ENCODE data around the gene SMOC1.

The SMOC1 gene

DNA sequence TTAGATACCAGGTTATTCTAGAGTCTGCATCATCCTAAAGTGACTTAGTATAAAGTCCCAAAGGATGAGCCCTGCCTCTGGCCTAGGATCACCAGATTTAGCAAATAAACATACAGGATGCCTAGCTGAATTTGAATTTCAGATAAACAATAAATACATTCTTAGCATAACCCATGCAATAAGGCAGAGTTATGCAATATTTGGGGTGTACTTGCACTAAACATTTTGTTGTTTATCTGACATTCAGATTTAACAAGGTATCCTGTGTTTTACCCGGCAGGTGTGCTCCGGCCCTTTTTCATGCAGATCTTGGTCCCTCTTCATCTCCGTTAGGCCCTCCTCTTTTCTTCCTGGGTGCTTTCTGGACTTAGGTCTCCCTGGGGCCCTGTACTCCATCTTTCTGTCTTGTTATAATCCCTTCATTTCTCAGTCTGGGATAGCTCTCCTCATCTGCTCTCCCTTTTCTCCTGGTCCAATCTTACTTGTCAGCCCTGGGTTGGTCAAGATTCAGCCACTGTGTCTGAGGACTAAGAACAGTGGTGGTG lies 18.1 kb upstream of the SMOC1 start:
- Histone ChIP-seq H3K9me3 (ENCODE audit: insufficient read depth, low read length) (peaks cover 7% of the 10 kb centered on the region; the same call in 1 of the 2 replicates), H3K9ac (ENCODE audit: low read length) (no peak overlapping the region), H3K4me1 (ENCODE audit: low read length) (no peaks in the 10 kb centered on the region), H3K4me2 (ENCODE audit: low read length) (no peak overlapping the region), H4K20me1 (ENCODE audit: insufficient read depth, low read length) (no peaks in the 10 kb centered on the region), H2AFZ (ENCODE audit: low read depth, low read length) (no peak overlapping the region), H3K79me2 (ENCODE audit: low read length) (no peaks in the 10 kb centered on the region), H3K4me3 (ENCODE audit: low read length) (no peak overlapping the region), H3K27me3 (ENCODE audit: low read depth, low read length) (0 out of 2 replicates have a peak, but pooled peaks cover 5% of the 10 kb centered on the region), H3K27ac (ENCODE audit: low read length) (no peak overlapping the region), H3K36me3 (replicated peaks; ENCODE audit: low read depth, low read length) (no peaks in the 10 kb centered on the region)
- TF ChIP-seq, protein P1, sequence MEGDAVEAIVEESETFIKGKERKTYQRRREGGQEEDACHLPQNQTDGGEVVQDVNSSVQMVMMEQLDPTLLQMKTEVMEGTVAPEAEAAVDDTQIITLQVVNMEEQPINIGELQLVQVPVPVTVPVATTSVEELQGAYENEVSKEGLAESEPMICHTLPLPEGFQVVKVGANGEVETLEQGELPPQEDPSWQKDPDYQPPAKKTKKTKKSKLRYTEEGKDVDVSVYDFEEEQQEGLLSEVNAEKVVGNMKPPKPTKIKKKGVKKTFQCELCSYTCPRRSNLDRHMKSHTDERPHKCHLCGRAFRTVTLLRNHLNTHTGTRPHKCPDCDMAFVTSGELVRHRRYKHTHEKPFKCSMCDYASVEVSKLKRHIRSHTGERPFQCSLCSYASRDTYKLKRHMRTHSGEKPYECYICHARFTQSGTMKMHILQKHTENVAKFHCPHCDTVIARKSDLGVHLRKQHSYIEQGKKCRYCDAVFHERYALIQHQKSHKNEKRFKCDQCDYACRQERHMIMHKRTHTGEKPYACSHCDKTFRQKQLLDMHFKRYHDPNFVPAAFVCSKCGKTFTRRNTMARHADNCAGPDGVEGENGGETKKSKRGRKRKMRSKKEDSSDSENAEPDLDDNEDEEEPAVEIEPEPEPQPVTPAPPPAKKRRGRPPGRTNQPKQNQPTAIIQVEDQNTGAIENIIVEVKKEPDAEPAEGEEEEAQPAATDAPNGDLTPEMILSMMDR (IDR thresholded peaks at IDR 0.05; ENCODE audit: low read depth, low read length), result no peak

DNA sequence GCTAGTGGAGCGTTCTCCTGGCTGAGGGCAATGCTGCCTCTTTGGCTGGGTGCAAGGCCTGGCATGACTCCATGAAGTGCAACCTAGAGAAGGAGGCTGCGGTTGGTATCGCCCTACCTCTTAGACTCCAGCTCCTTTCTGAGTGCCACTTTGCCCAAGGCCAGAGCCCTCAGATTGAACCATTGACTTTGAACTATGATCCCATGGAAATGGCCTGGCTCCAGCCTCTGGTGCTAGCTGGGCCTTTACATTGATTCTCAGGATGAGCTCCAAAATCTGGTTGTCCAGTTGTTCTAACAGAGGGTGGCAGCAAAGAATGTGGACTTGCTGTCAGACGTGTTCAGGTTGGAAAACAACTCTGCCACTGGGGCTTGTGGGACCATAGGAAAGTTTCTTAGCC lies 16.1 kb upstream of the SMOC1 start:
- Histone ChIP-seq H3K79me2 (ENCODE audit: low read length) (no peaks in the 10 kb centered on the region), H3K4me2 (ENCODE audit: low read length) (no peak overlapping the region), H3K9me3 (ENCODE audit: insufficient read depth, low read length) (peaks cover 10% of the 10 kb centered on the region; the same call in 1 of the 2 replicates), H4K20me1 (ENCODE audit: insufficient read depth, low read length) (no peaks in the 10 kb centered on the region), H3K4me3 (ENCODE audit: low read length) (no peak overlapping the region), H3K4me1 (ENCODE audit: low read length) (no peaks in the 10 kb centered on the region), H2AFZ (ENCODE audit: low read depth, low read length) (no peak overlapping the region), H3K27me3 (ENCODE audit: low read depth, low read length) (0 out of 2 replicates have a peak, but pooled peaks cover 3% of the 10 kb centered on the region), H3K9ac (ENCODE audit: low read length) (no peak overlapping the region), H3K36me3 (replicated peaks; ENCODE audit: low read depth, low read length) (no peaks in the 10 kb centered on the region), H3K27ac (ENCODE audit: low read length) (no peak overlapping the region)
- TF ChIP-seq EZH2phosphoT487 (IDR thresholded peaks at IDR 0.05; ENCODE audit: low read depth), result no peak
- TF ChIP-seq, protein P1 (IDR thresholded peaks at IDR 0.05; ENCODE audit: low read depth, low read length), result peak; percentile 7; the same call in 1 of the 2 replicates

DNA sequence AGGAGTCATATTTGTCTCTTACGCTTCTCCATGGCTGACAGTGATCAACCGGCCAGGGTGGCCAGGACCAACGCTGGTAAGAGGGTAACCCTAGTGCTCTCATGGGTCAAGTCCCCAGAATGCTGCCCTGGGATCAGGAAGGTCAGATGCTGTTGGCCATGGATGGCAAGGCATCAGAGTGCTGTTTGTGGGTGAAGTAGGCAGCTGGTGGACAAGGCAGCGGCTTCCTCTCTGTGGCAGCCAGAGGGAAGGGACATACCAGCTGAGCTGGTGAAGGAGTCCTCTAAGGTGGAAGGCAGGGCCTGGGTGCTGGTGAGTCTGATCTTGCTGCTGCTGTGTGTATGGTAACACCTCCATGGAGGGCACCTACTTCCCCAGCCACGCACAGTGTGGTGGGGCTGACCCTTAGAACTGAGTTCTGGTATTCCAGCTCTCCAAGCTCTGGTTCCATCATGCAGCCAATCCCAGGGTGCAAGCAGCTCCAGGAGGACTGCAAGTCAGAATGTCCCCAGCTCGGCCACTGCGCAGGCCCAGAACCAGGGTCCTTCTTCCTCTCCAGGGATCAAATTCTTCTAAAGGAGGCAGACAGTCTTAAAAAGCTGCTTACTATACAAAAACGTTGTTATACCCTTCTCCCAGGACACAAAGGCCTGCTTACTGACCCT lies 13.4 kb upstream of the SMOC1 start:
- Histone ChIP-seq H3K9ac (ENCODE audit: low read length) (no peak overlapping the region), H2AFZ (ENCODE audit: low read depth, low read length) (no peak overlapping the region), H3K79me2 (ENCODE audit: low read length) (no peaks in the 10 kb centered on the region), H3K36me3 (replicated peaks; ENCODE audit: low read depth, low read length) (no peaks in the 10 kb centered on the region), H3K9me3 (ENCODE audit: insufficient read depth, low read length) (peaks cover 15% of the 10 kb centered on the region; the same call in 1 of the 2 replicates), H3K4me3 (ENCODE audit: low read length) (no peak overlapping the region), H3K4me2 (ENCODE audit: low read length) (no peak overlapping the region), H4K20me1 (ENCODE audit: insufficient read depth, low read length) (no peaks in the 10 kb centered on the region), H3K4me1 (ENCODE audit: low read length) (no peaks in the 10 kb centered on the region), H3K27ac (ENCODE audit: low read length) (no peak overlapping the region), H3K27me3 (ENCODE audit: low read depth, low read length) (peaks cover 10% of the 10 kb centered on the region; the same call in 1 of the 2 replicates)
- TF ChIP-seq EZH2phosphoT487 (IDR thresholded peaks at IDR 0.05; ENCODE audit: low read depth), result no peak
- TF ChIP-seq, protein P1 (IDR thresholded peaks at IDR 0.05; ENCODE audit: low read depth, low read length), result no peak

DNA sequence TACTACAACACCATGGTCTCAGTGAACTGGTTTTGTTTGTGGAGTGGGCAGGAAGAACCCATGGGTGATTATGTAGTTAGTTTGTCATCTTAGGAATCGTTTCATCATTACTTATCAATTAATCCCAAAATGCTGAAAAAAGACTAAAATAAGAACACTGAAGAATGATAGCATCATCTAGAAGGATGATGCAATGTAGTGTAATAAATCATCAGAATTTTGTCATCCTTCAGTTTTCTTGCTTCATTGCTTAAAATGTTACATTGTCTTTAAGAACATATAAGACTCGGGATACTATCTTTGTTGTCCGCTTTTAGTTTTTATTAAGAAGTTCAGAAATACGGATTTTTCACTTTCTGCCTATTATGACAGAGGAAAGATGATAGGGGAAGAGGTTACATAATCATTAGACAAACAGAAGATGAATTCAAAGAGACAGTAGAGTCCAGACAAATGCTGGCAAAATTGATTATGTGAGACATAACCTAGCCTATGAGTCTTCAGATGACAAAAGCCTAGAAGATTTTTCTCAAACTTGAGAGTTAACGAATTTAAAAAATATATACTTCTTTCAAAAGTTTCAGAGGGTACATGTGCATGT lies 10.8 kb upstream of the SMOC1 start:
- no peak overlapping the region for H2AFZ ChIP-seq (ENCODE audit: low read depth, low read length)
- peaks cover 10% of the 10 kb centered on the region; the same call in 1 of the 2 replicates for H3K27me3 ChIP-seq (ENCODE audit: low read depth, low read length)
- no peak overlapping the region for H3K9ac ChIP-seq (ENCODE audit: low read length)
- no peak overlapping the region for H3K4me2 ChIP-seq (ENCODE audit: low read length)
- H3K79me2 ChIP-seq (ENCODE audit: low read length), result no peaks in the 10 kb centered on the region
- H3K9me3 ChIP-seq (ENCODE audit: insufficient read depth, low read length), result peaks cover 15% of the 10 kb centered on the region; the same call in 1 of the 2 replicates
- no peak overlapping the region for H3K4me3 ChIP-seq (ENCODE audit: low read length)
- no peaks in the 10 kb centered on the region for H3K36me3 ChIP-seq (replicated peaks; ENCODE audit: low read depth, low read length)
- H4K20me1 ChIP-seq (ENCODE audit: insufficient read depth, low read length), result no peaks in the 10 kb centered on the region
- no peak overlapping the region for H3K27ac ChIP-seq (ENCODE audit: low read length)
- H3K4me1 ChIP-seq (ENCODE audit: low read length), result no peaks in the 10 kb centered on the region
- no peak for TF ChIP-seq EZH2phosphoT487 (IDR thresholded peaks at IDR 0.05; ENCODE audit: low read depth)
- TF ChIP-seq, protein P1 (IDR thresholded peaks at IDR 0.05; ENCODE audit: low read depth, low read length), result no peak
